Jurkat, Clone E6-1 (cell line): ENCODE data around the gene ADAMTSL3.
A peak's percentile ranks its signal among the peaks of the same experiment; 100 is the strongest.

Experiments
- DNase-seq: peaks from one replicate; pipeline ENCODE4 v3.0.0-alpha.2; 2011; ENCODE audit warnings: low read depth, low spot score
- H3K4me3 ChIP-seq: 2 replicates; pipeline ENCODE4 v1.5.1; 2011; ENCODE audit warnings: mild to moderate bottlenecking, low read length, control low read depth, moderate library complexity

Gene ADAMTSL3

DNA sequence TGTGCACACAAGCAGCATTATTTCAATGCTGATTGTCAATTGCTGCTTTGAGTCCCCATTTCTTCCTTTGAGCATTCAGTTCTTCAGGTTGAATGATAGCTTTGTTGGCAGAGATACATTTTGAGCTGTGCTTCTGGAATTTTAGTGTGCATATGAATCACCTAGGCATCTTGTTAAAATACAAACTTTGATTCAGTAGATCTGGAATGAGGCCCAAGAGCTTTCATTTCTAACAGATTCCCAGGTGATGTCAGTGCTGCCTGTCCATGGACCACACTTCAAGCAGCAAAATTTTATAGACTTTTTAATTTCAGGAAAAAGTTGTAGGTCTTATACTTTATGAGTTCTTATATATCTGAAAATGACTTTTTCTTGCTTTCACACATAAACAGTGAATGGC lies 131.1 kb downstream of the ADAMTSL3 start:
- no peak for DNase-seq
- no peak overlapping the region for H3K4me3 ChIP-seq

DNA sequence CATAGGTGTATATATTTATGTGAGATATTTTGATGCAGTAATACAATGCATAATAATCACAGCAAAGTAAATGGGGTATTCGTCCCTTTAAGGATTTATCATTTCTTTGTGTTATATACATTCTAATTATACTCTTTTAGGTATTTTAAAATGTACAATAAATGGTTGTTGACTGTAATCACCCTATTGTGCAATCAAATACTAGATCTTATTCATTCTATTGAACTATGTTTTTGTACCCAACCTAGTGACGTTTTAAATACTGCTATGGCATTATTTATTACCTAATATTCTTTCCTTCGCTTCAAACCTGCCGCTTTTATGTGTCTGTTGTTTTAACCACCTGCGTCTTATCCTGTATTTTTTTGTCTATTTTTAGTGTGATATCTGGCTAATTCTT lies 132.4 kb downstream of the ADAMTSL3 start:
- DNase-seq, result no peak
- no peak overlapping the region for H3K4me3 ChIP-seq

DNA sequence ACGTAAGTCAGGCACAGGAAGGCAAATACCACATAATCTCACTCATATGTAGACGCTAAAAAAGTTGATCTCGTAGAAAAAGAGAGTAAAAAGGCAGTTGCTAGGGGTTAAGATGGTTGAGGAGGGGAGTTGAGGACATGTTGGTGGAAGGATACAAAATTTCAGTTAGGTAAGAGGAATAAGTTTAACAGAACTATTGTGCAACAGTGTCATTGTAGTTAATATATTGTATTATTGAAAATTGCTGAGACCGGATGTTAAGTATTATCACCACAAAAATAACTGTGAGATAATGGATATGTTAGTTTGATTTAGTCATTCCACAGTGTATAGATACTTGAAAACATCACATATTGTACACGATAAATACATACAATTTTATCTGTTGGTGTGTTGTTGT lies 139.1 kb downstream of the ADAMTSL3 start:
- DNase-seq, result no peak
- H3K4me3 ChIP-seq, result no peak overlapping the region

DNA sequence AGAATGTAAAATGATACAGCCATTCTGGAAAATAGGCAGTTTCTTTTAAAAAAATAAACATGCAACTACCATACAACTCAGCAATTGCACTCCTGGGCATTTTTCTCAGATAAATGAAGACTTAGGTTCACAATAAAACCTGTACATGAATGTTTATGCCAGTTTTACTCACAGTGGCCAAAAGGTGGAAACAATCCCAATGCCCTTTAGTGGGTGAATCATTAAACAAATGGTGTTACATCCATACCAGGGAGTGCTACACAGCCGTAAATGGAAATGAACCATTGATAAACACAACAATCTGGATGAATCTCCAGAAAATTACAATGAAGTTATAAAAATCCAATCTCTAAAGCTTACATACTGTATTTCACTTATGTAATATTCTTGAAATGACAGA lies 140.3 kb downstream of the ADAMTSL3 start:
- DNase-seq, result no peak
- H3K4me3 ChIP-seq, result no peak overlapping the region

DNA sequence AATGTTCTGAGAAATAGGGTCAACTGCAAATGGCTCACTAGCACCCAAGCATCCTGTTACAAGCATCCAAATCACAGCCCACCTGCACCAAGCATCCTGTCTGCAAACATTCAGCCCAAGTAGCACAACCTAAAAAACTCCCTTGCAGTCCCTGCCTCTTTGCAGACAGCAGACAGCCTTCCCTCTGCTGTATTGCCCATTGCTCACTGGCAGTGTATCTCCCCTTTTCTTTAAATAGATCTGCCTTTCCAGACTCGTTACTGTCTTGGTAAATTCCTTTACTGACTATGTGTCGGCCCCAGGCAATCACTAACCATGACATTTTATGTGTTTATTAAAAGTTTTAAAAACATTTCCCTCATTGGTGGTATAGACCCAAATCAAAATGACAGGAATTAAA lies 155.4 kb downstream of the ADAMTSL3 start:
- no peak for DNase-seq
- no peak overlapping the region for H3K4me3 ChIP-seq

DNA sequence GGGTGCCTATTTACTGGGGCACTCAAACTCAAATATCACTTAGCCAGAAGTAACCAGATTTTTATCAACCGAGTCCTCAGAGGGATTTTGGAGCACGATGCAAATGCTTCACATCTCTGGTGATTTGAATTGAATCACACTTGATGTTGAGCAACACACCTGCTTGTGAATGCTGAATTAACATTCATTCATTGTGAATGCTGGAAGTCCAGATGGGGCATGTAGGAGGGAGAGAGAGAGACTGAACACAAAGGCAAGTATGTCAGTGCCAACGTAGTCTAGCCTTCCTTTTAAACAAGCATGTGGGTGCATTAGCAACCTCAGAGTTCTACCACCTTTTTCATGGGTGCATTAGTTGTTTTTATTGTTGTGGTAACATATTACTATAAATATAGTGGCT lies 156.2 kb downstream of the ADAMTSL3 start:
- H3K4me3 ChIP-seq, result no peak overlapping the region
- no peak for DNase-seq

DNA sequence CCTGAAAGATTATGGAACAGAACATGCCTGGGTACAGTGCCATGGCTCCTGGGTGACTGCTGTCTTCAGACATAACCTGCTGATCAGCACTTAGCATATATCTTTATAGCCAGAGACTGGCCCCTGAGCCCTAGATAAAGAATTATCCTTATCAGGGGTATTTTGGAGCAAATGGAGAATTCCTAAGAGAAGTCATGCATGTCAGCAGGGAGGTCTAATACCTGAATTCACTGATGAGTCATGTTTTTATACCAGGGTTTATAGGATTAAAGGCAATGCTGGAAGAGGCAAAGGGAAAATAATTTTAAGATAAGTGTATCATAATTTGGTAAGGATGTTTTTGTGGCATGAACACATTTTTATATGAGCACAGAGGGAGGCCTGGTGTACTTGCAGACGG lies 159.8 kb downstream of the ADAMTSL3 start:
- DNase-seq, result no peak
- no peak overlapping the region for H3K4me3 ChIP-seq

DNA sequence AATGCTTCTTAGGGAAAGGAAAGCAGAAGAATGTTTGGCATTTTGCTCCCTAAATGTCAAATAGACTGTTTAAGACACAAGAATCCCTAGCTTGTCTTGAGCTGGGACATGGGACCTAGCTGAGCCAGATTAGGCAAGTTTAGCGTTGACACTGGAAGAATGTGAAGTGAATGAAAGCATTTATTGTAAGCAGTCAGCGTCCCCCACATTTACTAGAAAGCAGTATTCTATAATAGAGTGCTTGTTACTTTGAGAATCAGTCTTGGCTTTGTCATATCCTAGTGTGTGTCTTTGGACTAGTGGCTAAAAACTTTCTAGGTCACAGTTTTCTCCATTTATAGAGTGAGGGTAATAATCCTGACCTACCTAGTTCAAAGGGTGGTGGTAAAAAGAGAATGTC lies 161.6 kb downstream of the ADAMTSL3 start:
- H3K4me3 ChIP-seq, result no peak overlapping the region
- DNase-seq, result no peak

DNA sequence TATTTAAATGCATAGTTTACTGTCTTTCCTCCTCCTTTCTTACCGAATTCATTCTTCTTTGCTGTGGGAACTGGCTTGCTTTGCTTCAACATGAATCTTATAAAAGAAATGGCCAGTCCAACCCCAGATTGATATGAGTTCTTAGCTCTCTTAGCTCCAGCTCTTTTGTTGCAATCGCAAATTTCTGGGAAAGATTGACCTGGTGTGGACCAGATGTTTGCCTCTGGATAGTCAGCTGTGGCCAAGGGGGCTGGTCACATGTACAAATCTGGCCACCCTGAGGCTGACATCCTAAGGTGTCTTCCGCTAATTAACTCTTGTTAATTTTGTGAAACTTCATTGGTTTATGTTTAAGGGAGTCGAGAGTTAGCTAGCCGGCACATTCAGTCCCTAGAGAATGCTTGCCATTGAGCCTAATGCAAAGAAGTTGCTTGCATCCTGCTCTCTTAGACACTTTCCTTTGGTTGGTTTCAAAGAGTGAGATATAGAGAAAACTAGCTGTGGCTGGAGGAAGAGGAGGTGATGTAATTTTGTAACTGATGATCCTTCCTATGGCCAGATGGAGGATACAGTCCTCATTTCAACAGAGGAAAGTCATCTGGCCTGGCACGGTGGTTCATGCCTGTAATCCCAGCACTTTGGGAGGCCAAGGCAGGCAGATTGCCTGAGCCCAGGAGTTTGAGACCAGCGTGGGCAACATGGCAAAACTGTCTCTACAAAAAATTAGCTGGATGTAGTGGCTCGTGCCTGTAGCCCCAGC lies 162.4 kb downstream of the ADAMTSL3 start:
- H3K4me3 ChIP-seq, result no peak overlapping the region

DNA sequence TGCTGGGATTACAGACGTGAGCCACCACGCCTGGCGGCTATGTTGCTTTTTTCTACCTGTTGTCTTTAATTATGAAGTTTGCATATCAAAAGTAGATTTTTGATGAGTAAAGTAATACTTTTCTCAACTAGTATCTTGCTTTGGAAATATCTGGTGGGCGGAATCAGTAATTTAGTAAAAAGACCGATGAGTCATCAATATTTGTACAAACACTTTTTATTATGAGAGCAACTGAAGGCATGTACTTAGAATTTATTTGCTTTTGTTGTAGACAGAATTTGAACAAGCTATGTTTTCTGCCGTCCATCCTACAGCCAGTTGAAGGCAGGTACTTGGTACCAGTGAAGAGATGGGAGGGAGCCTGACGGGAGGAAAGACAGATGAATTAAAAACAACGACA lies 164.7 kb downstream of the ADAMTSL3 start:
- no peak for DNase-seq
- no peak overlapping the region for H3K4me3 ChIP-seq

More for the DNA sequence above, 162.4 kb downstream of the ADAMTSL3 start:
- DNase-seq, result no peak

DNA sequence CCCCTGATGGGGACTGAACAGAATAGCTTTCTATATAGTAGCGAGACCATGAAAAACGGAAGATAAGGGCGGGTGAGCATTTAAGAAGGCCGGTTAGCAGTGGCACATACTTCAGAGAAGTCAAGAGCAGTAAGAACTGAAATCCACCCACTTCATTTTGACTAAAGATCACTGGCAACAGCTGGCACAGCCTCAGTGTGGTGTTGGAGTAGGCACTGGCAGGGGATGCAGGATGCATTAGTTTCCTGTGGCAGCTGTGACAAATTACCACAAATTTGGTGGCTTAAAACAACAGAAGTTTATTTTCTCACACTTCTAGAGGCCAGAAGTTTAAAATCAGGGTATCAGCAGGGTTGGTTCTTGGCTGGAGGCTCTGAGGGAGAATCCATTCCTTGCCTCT lies 176.5 kb downstream of the ADAMTSL3 start:
- peak; percentile 45 for DNase-seq
- no peak overlapping the region for H3K4me3 ChIP-seq

DNA sequence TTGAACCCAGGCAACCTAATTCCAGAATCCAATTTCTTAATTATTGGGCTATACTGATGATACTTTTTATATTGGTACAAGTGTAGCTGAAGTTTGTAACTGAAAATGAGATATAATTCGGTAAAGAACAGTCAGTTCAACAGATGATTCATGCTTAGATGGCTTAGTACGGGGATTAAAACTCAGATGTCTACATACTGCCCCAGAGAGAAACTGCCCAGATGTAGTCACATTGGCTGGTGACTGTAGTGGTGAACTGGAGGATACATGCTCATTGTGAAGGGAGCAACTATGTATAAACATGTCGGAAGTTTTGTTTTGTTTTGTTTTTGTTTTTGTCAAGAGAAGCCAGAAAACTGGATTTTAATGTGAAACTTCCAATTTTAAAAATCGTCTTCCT lies 179.6 kb downstream of the ADAMTSL3 start:
- no peak for DNase-seq

DNA sequence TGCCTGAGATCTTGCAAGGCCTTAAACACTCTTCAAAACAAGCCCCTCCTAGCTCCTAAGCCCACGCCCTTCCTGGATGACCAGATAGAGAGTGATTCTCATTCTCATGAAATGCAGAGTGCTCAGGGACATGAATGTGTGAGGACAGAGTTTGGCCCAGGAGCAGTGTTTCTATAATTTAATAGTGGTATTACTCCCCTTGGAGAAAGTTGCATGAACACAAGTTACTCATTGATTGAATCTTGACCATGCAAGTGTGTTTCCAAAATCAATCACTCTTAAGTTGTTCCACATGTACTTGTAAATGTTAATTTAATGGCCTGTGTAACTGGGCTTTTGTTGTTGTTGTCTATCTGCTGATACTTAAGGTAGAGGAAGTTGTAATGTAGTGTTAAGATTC lies 181.6 kb downstream of the ADAMTSL3 start:
- no peak overlapping the region for H3K4me3 ChIP-seq
- no peak for DNase-seq

More for the DNA sequence above, 179.6 kb downstream of the ADAMTSL3 start:
- no peak overlapping the region for H3K4me3 ChIP-seq

DNA sequence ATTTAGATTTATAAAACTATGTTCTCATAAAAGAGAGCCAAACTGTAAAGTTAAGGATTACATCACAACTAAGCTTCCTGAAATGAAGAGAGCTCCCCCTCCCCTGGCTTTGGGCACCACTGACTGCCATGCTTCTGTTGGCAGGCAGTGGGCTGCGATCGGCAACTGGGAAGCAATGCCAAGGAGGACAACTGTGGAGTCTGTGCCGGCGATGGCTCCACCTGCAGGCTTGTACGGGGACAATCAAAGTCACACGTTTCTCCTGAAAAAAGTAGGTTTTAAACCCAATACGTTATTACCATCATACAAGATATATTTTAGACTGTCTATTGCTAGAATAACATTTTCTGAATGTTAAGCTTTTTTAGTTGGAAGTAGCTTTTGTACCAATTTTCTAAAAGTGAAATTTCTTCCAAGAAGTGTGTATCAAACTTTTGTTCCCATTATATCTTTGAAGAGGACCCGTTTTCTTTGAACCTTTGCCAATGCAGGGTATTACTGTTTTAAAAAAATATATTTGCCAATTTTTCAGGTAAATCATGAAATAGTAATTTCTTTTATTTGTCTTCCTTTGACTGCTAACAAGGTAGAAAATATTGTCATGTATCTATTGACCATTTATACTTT lies 184.1 kb downstream of the ADAMTSL3 start:
- no peak overlapping the region for H3K4me3 ChIP-seq
- DNase-seq, result peak; percentile 12

DNA sequence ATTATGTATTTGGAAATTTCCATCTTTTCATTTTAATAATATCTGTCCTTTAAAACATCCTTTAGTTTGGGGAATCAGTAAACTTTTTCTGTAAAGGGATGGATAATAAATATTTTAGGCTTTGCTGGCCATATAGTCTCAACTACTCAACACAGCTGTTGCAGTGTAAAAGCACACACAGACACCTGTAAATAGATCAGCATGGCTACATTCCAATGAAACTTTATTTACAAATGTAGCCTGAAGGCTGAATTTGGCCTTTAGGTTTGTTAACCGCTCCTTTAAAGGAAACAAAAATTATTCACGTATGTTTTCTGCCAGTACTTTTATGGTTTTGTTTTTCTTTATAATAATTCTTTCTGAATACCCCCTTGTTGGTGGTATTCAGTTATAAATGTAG lies 184.8 kb downstream of the ADAMTSL3 start:
- DNase-seq, result no peak
- H3K4me3 ChIP-seq, result no peak overlapping the region

DNA sequence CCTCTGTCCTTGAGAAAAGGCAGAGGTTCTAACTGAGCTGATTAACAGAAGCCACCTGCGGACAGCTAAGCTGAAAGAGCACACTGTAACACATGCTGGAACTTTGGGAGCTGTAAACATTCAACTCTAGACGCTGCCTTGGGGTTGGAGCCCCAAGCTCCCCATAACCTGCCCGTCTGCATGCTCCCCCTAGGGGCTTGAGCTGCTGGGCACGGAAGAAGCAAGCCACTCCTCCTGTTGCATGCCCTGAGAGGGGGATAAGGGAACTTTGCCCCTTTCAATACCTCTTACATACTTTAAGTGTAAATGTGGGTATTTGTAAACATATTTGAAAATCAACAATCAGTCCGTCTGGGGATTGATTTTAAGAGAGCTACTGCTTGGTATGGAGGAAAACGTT lies 188.4 kb downstream of the ADAMTSL3 start:
- DNase-seq, result no peak
- no peak overlapping the region for H3K4me3 ChIP-seq

DNA sequence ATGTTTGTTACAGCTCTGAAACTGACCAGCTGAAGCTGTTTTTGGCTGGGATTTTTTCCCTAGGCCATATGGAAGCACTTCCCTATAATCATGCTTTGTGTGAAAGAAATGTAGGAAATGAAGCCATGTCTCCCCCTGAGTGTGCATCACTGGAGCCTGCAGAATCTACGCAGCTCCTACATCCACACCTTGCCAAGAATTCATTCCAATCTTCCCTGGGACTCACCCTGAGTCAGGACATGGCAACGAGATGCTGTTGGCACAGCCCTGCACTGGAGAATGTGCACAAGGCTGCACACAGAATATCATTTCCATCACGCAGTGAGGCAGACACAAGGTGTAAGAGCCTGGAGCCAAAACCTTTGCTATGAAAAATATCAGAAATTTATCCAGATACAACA lies 189.5 kb downstream of the ADAMTSL3 start:
- DNase-seq, result no peak

DNA sequence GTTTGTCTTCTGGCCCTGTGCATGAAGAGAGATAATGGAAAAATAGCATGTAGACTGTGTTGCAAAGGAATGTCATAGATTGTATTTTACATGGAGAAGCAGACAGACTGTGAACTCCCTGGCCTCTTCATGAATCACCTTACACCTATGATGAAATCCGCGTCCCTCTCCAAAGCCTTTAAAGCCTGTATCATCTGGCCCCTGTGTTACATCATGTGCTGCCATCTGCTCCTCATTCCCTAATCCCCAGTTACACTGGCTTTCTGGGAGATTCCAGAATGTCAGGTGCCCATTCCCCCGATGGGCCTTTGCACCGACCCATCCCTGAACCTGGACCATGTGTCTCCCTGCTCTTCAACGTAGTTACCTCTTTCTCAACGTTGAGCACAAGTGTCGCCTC lies 190.8 kb downstream of the ADAMTSL3 start:
- H3K4me3 ChIP-seq, result no peak overlapping the region
- DNase-seq, result no peak

More for the DNA sequence above, 189.5 kb downstream of the ADAMTSL3 start:
- H3K4me3 ChIP-seq, result no peak overlapping the region

DNA sequence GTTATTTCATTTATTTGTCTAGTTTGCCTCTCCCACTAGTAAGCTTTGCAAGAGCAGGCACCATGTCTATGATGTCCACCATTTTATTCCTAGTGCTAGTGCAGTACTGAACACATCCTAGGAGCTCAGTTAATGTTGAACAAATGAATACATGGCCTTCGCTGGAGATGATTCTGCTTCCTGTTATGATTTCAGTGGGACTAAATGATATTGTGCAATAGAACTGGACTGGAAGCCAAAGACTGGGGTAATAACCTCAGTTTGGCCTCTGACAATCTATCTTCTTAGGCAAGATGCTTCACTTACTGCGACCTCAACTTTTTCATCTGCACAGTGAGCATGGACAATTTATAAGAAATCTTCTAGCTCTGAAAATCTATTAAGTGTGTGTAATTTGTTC lies 191.3 kb downstream of the ADAMTSL3 start:
- no peak for DNase-seq
- H3K4me3 ChIP-seq, result no peak overlapping the region

DNA sequence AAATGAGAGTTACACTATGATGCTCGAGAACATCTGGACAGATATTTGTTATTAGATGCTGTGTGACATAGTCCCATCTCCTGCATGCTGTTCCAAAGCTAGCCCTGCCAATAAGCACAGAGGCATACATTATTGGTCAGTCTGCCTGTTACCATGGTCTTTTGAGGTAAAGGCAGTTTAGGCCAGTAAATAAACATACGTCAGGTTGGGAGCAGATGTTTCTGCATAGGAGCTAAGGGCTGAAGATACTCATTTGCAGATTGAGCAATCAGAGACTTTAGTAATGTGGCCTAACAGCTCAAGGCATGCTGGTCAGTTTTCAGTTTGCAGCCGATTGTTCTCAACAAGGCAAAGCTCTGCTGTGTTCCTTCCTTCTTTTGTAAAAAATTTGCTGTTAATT lies 192.9 kb downstream of the ADAMTSL3 start:
- no peak overlapping the region for H3K4me3 ChIP-seq
- DNase-seq, result no peak
